Stimulated activated CD8-positive, alpha-beta memory T cell treated with anti-CD3 and anti-CD28 coated beads, Interleukin-12 subunit alpha, Interleukin-12 subunit beta, amount 100 ng/mL, for 4 hours (primary cell): ENCODE measurements around the gene SLC6A6.
"Not testable (repeated sequence)": the region's sequence is repeated elsewhere in the genome, so short reads cannot be mapped to it uniquely, and the experiment has no call there.

ENCODE experiments used
- DNase-seq: peaks from one replicate; pipeline ENCODE4 v3.0.0-alpha.2; 2020; ENCODE audit warnings: low read depth

Gene SLC6A6

GRCh38 chr3:14398797-14399106 is 3.7 kb upstream of the SLC6A6 start:
- DNase-seq, result no peak

- DNase-seq, result no peak
These were observed 608 bp upstream of the SLC6A6 start for GRCh38 chr3:14401692-14402303.

- no peak for DNase-seq
These were observed 1.3 kb downstream of the SLC6A6 start for GRCh38 chr3:14403619-14404155.

- DNase-seq, result no peak
These were observed 1.8 kb downstream of the SLC6A6 start for GRCh38 chr3:14404186-14404585.

GRCh38 chr3:14404631-14405359 is 2.4 kb downstream of the SLC6A6 start:
- DNase-seq, result no peak

GRCh38 chr3:14405360-14406238 is 3.2 kb downstream of the SLC6A6 start:
- DNase-seq, result no peak

- DNase-seq, result no peak
These were observed 3.9 kb downstream of the SLC6A6 start for GRCh38 chr3:14406336-14406735.

GRCh38 chr3:14406766-14407165 is 4.4 kb downstream of the SLC6A6 start:
- DNase-seq, result no peak

GRCh38 chr3:14407203-14407602 is 4.8 kb downstream of the SLC6A6 start:
- no peak for DNase-seq

GRCh38 chr3:14409779-14410063 is 7.3 kb downstream of the SLC6A6 start:
- DNase-seq, result not testable (repeated sequence)

GRCh38 chr3:14410106-14410502 is 7.7 kb downstream of the SLC6A6 start:
- no peak for DNase-seq

- DNase-seq, result no peak
These were observed 8.2 kb downstream of the SLC6A6 start for GRCh38 chr3:14410503-14411165.

GRCh38 chr3:14411166-14411526 is 8.7 kb downstream of the SLC6A6 start:
- no peak for DNase-seq

- no peak for DNase-seq
These were observed 9.6 kb downstream of the SLC6A6 start for GRCh38 chr3:14411988-14412387.

GRCh38 chr3:14412831-14413380 is 10.5 kb downstream of the SLC6A6 start:
- no peak for DNase-seq

GRCh38 chr3:14413381-14414071 is 11.1 kb downstream of the SLC6A6 start:
- no peak for DNase-seq

- DNase-seq, result no peak
These were observed 12.5 kb downstream of the SLC6A6 start for GRCh38 chr3:14414846-14415464.

GRCh38 chr3:14415501-14415900 is 13.1 kb downstream of the SLC6A6 start:
- no peak for DNase-seq

GRCh38 chr3:14416453-14416852 is 14.0 kb downstream of the SLC6A6 start:
- no peak for DNase-seq

- no peak for DNase-seq
These were observed 16.2 kb downstream of the SLC6A6 start for GRCh38 chr3:14418296-14419250.
